ENCODE results near the gene UGT2B28. TPM values are rescaled to one million over a fixed set of nuclear protein-coding genes. Genes with fewer than 3 reads are reported as not detected.
"Not testable (repeated sequence)": the region's sequence is repeated elsewhere in the genome, so short reads cannot be mapped to it uniquely, and the experiment has no call there.

Gene UGT2B28
- total RNA-seq, 1 experiment from 2014 or later: not detected

- DNase-seq; H3K4me1 Mint-ChIP-seq (ENCODE audit: low read depth, unreplicated experiment); CTCF ChIA-PET; BruUV-seq (replicated peaks); H3K4me3 Mint-ChIP-seq (ENCODE audit: low read depth, unreplicated experiment); H3K27ac Mint-ChIP-seq (ENCODE audit: unreplicated experiment); H3K36me3 Mint-ChIP-seq (ENCODE audit: insufficient read depth, unreplicated experiment); H3K27me3 Mint-ChIP-seq (ENCODE audit: unreplicated experiment); H3K9me3 Mint-ChIP-seq (ENCODE audit: low read depth, unreplicated experiment); intact Hi-C loops (cut with micrococcal nuclease; ENCODE audit: unreplicated experiment): not testable (repeated sequence)
These were observed 11.7 kb upstream of the UGT2B28 start for GRCh38 chr4:69268612-69269011.

DNA sequence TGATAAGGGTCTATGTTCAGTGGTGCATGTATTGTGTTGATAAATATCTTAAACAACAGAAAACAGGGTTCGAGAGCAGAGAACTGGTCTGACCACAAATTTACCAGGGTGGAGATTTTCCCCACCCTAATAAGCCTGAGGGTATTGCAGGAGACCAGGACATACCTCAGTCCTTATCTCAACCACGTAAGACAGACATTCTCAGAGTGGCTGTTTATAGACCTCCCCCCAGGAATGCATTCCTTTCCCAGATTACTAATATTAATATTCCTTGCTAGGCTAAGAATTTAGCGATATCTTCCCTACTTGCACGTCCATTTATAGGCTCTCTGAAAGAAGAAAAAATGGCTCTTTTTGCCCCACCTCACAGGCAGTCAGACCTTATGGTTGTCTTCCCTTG lies 16.1 kb downstream of the UGT2B28 start:
- BruUV-seq (replicated peaks); H3K27me3 Mint-ChIP-seq (ENCODE audit: unreplicated experiment); H3K9me3 Mint-ChIP-seq (ENCODE audit: low read depth, unreplicated experiment); intact Hi-C loops (cut with micrococcal nuclease; ENCODE audit: unreplicated experiment); H3K36me3 Mint-ChIP-seq (ENCODE audit: insufficient read depth, unreplicated experiment); DNase-seq; CTCF ChIA-PET; H3K4me3 Mint-ChIP-seq (ENCODE audit: low read depth, unreplicated experiment): not testable (repeated sequence)
- peaks cover 14% of the 10 kb centered on the region for H3K4me1 Mint-ChIP-seq (ENCODE audit: low read depth, unreplicated experiment)
- H3K27ac Mint-ChIP-seq (ENCODE audit: unreplicated experiment): peak overlapping the region; percentile 3

DNA sequence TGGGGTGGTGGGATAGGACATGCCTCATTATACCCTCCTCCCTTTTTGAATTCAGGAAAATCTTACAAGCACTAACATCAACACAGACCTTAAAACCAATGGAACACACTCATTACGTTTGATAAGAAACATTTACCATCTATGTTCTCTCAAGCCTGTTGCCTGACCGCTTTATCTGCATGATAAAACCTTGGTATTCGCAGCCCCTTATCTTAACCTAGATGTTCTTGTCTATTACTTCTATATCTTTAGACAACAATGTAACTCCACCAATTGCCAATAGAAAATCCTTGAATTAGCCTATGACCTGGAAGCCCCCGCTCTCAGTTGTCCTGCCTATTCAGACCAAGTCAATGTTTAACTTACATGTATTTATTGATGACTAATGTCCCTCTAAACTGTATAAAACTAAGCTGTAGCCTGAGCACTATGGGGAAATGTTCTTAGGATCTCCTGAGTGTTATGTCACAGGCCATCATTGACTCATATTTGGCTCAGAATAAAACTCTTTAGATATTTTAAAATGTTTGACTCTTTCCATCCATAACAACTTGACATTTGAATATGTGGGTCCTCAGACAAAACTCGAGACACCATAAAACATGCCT lies 28.3 kb downstream of the UGT2B28 start:
- H3K36me3 Mint-ChIP-seq (ENCODE audit: insufficient read depth, unreplicated experiment); BruUV-seq (replicated peaks); H3K4me3 Mint-ChIP-seq (ENCODE audit: low read depth, unreplicated experiment); H3K27ac Mint-ChIP-seq (ENCODE audit: unreplicated experiment); DNase-seq; H3K27me3 Mint-ChIP-seq (ENCODE audit: unreplicated experiment); intact Hi-C loops (cut with micrococcal nuclease; ENCODE audit: unreplicated experiment); H3K9me3 Mint-ChIP-seq (ENCODE audit: low read depth, unreplicated experiment): not testable (repeated sequence)
- CTCF ChIA-PET: interaction anchor here (0.6 kb wide), 1 partner anchor 372 kb away, joined by 9 read pairs; no protein-coding TSS in a partner anchor
- peaks cover 23% of the 10 kb centered on the region for H3K4me1 Mint-ChIP-seq (ENCODE audit: low read depth, unreplicated experiment)

- H3K4me3 Mint-ChIP-seq (ENCODE audit: low read depth, unreplicated experiment); H3K27me3 Mint-ChIP-seq (ENCODE audit: unreplicated experiment); DNase-seq; intact Hi-C loops (cut with micrococcal nuclease; ENCODE audit: unreplicated experiment); H3K9me3 Mint-ChIP-seq (ENCODE audit: low read depth, unreplicated experiment); CTCF ChIA-PET; H3K36me3 Mint-ChIP-seq (ENCODE audit: insufficient read depth, unreplicated experiment); BruUV-seq (replicated peaks): not testable (repeated sequence)
- Mint-ChIP-seq H3K27ac (ENCODE audit: unreplicated experiment) (peak overlapping the region; percentile 69), H3K4me1 (ENCODE audit: low read depth, unreplicated experiment) (peaks cover 23% of the 10 kb centered on the region)
These were observed 29.3 kb downstream of the UGT2B28 start for GRCh38 chr4:69309549-69310076.

GRCh38 chr4:69310262-69310661 lies 30.0 kb downstream of the UGT2B28 start:
- H3K4me1 Mint-ChIP-seq (ENCODE audit: low read depth, unreplicated experiment): peaks cover 23% of the 10 kb centered on the region
- H3K27ac Mint-ChIP-seq (ENCODE audit: unreplicated experiment); H3K4me3 Mint-ChIP-seq (ENCODE audit: low read depth, unreplicated experiment); CTCF ChIA-PET; BruUV-seq (replicated peaks); H3K27me3 Mint-ChIP-seq (ENCODE audit: unreplicated experiment); intact Hi-C loops (cut with micrococcal nuclease; ENCODE audit: unreplicated experiment); H3K36me3 Mint-ChIP-seq (ENCODE audit: insufficient read depth, unreplicated experiment); DNase-seq; H3K9me3 Mint-ChIP-seq (ENCODE audit: low read depth, unreplicated experiment): not testable (repeated sequence)

- peak; percentile 32 for DNase-seq
These were observed 37.5 kb downstream of the UGT2B28 start for GRCh38 chr4:69317669-69318298.

More at GRCh38 chr4:69317669-69318298, 37.5 kb downstream of the UGT2B28 start:
- BruUV-seq (replicated peaks); H3K27ac Mint-ChIP-seq (ENCODE audit: unreplicated experiment); H3K27me3 Mint-ChIP-seq (ENCODE audit: unreplicated experiment); H3K9me3 Mint-ChIP-seq (ENCODE audit: low read depth, unreplicated experiment); H3K36me3 Mint-ChIP-seq (ENCODE audit: insufficient read depth, unreplicated experiment); H3K4me3 Mint-ChIP-seq (ENCODE audit: low read depth, unreplicated experiment): not testable (repeated sequence)
- TF ChIP-seq CTCF (IDR thresholded peaks at IDR 0.05; ENCODE audit: unreplicated experiment): peak; percentile 48
- intact Hi-C loops (cut with micrococcal nuclease; ENCODE audit: unreplicated experiment): loop anchor here (1.0 kb wide), 1 partner anchor 300 kb away; no protein-coding TSS in a partner anchor
- CTCF ChIA-PET: interaction anchor here (0.7 kb wide), 1 partner anchor 157 kb away, joined by 5 read pairs; no protein-coding TSS in a partner anchor
- H3K4me1 Mint-ChIP-seq (ENCODE audit: low read depth, unreplicated experiment): peaks cover 25% of the 10 kb centered on the region

All from Calu3 (cell line).